KBM-7 (cell line): ENCODE measurements around the gene FAM193A.
"Not testable (repeated sequence)": the region's sequence is repeated elsewhere in the genome, so short reads cannot be mapped to it uniquely, and the experiment has no call there.

Experiments
- DNase-seq: peaks from one replicate; pipeline ENCODE4 v3.0.0-alpha.2; 2015
- in situ Hi-C: fragments of 300-500 bp; cut with MboI; formaldehyde crosslinking; loops from 2 replicates; pipeline ENCODE4 v1.14.3; 2020; ENCODE audit warnings: low sequenced_read_pairs, low pct_unique_long_range_greater_than_20kb, mixed read lengths

FAM193A gene

DNA sequence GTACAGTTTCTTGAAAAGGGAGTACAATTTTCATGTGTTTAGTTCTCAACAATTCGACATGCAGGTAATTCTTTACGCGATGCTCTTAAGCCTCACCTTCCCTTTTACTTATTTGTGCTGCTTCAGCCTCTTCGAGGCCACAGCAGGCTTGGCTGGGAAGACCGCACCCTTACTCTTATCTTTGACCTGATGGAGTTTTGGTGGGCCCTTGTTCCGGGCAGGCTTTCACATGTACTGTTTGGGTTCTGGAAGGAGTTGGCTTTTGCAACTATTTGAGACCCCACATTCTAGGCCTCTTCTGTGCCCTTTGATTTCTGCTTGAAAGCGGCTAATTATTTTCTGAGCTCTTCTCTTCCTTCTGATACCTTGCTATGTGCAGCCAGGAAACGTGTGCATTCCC lies 60.2 kb downstream of the FAM193A start:
- no peak for DNase-seq
- in situ Hi-C loops: no loop called here

DNA sequence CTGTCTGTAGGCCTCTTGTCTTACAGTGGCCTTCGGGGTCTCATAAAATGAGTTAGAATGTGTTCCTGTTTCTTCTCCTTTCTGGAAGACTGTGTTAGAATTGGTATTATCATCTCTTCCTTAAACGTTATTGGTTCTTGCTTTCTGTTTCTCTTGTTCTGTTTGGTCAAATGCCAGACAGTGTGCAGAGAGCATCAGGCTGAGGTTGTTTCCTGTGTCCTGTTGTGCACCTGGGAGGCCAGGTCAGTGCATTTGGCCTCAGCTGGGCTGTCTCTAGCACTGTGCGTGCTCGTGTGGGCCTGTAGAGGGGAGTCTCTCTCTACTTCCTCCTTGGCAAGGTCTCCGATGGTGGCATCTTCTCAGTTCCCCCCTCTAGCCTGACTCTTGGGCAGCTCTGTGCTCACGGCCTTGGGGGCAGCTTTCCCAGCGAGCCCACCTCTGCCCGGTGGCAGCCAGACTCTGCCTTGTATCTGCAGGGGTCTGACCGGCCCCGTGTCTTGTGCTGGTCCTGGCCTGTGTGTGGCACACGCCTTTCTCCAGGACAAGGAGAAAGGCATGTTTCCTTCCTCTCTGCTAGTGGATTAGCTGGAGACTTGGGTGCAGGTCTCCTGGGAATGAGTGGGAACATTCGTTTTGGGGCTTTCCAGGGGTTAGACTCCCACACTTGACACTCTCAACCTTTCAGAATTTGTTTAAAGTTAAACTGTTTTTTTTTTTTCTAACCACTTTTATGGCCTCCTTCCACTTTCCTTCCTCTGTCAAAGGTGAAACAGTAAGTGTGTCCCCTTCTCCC lies 62.3 kb downstream of the FAM193A start:
- in situ Hi-C loops: no loop called here
- DNase-seq: peak; percentile 72

DNA sequence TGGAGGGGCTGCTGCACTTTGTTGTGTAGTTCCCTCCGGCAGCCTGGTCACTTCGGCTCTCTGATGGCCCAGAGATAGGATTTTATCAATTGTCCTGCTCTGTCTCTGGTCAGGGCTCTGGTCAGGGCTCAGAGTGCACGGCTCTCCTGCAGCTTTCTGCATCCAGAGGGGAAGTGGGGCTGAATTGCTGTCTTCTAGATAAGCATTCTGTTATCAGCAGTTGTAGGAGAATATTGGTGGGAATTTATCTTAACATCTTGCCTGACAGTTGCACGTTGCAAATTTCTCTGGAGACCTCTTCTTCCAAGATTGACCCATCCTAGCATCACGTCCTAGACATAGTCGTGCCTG lies 62.8 kb downstream of the FAM193A start:
- DNase-seq: peak; percentile 25
- in situ Hi-C loops: no loop called here

DNA sequence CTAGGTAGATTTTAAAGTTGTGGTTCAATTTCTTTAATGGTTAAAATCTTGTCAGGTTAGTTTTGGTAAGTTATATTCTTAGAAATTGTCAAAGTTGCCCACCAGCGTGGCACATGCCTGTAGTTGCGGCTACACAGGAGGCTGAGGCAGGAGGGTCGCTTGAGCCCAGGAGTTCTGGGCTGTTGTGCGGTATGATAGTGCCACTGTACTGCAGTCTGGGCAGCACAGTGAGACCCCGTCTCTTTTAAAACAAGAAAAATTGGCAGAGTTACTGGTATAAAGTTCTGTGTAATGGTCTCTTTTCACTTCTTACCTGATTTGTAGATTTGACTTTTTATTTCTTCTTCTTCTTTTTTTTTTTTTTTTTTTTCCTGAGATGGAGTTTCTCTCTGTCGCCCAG lies 64.4 kb downstream of the FAM193A start:
- no peak for DNase-seq
- in situ Hi-C loops: no loop called here

DNA sequence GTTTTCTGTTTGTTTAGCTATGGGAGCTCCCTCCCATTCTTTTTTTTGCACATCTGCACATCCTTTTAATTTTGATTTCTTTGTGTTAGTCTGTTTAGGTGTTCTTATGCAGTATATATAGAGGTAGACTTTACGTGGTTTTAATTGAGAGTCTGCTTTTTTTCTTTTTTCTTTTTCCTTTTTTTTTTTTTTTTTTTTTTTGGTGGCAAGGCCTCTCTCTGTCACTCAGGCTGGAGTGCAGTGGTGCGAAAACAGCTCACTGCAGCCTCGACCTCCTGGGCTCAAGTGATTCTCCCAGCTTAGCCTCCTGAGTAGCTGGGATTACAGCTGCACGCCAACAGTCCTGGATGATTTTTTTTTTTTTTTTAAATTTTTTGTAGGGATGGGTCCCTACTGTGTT lies 68.2 kb downstream of the FAM193A start:
- in situ Hi-C loops: no loop called here
- no peak for DNase-seq

DNA sequence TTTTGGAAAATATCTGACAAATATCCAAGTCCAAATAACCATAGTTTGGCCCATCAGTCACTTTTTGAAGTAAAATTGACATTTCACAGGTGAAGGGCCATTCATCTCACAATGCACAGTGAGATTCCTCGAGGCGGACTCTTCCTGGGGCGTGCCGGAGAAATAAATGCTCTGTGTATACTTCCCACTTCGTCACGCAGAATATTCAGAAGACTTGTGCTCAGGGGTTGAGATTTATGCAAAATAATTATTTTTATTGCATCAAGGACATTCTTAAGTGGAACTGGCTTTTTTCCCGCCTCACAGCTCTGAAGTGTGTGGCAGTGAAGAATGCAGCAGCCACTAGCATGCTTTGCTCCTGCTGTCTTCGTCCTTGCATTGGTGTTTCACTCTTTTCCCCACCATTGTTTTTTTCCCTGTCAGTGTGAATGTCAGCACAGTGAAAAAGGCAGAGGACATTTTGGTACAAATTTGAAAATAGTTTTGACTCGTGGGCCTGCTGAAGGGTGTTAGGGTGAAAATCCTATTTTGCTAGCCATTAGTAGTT lies 70.6 kb downstream of the FAM193A start:
- in situ Hi-C loops: no loop called here
- DNase-seq: no peak

DNA sequence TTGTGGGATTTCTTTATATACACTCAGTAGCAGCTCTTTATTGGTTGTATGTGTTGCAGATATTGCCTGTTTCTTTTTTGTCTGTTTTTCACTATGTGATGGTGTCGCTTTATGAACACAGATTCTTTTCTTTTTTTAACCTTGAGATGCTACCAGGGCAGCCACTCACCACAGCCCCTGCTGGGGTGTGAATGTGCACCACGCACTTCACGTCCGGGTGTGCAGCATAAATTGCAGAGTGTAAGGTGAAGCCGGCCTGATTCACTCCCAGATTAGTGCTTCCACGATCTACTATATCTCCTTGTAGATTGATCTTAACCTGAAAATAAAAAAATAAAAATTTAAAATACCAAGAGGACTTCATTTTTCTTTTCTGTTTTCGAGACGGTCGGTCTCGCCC lies 71.4 kb downstream of the FAM193A start:
- no peak for DNase-seq
- in situ Hi-C loops: no loop called here

DNA sequence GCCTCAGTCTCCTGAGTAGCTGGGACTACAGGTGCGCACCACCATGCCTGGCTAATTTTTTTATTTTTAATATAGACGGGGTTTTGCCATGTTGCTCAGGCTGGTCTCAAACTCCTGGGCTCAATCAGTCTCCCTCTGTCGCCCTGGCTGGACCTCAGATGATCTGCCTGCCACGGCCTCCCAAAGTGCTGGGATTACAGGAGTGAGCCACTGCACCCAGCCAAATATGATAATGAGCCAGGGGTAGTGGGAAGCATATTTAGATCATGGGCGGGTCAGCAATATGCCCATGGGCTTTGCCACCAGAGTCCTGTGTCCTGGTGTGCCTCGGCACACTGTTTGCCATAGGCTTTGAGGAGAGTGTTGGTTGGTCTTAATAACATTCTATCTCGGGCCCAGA lies 71.8 kb downstream of the FAM193A start:
- no peak for DNase-seq
- in situ Hi-C loops: no loop called here

DNA sequence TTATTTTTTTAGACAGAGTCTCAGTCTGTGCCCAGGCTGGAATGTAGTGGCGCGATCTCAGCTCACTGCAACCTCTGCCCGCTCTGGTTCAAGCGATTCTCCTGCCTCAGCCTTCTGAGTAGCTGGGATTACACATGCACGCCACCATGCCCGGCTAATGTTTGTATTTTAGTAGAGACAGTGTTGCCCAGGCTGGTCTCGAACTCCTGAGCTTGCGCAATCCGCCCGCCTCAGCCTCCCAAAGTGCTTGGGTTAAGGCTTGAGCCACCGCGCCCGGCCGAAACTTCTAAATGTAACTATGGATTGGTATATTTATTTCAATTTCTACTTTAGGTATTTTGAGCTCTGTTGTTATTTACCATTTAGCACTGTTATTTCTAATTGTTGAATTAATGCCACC lies 79.4 kb downstream of the FAM193A start:
- DNase-seq: no peak
- in situ Hi-C loops: no loop called here

DNA sequence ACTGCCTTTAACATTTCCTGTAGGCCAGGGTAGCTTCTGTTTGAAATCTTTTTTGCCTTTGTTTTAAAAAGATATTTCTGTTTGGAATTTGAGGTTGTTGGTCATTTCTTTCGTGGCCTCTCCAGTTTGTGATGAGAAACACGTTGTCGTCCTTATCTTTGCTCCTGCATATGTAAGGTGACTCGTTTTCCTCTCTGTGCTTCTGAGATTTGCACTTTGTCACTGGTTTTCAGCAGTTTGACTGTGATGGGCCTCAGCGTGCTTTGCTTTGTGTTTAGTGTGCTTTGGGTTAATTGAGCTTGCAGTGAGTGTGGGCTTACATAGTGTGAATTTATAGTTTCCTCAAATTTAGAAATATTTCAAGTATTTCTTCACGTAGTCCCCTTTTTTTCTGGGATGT lies 81.5 kb downstream of the FAM193A start:
- DNase-seq: no peak
- in situ Hi-C loops: no loop called here

DNA sequence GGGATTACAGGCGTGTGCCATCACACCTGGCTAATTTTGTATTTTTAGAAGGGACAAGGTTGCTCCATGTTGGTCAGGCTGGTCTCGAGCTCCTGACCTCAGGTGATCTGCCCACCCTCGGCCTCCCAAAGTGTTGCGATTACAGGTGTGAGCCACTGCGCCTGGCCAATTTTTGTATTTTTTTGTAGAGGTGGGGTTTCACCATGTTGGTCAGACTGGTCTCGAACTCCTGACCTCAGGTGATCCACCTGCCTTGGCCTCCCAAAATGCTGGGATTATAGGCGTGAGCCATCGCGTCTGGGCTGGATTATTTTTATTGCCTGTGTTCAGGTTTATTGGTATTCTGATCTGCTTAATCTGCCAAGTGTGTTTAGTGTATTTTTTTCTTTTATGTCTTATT lies 82.3 kb downstream of the FAM193A start:
- not testable (repeated sequence) for DNase-seq

DNA sequence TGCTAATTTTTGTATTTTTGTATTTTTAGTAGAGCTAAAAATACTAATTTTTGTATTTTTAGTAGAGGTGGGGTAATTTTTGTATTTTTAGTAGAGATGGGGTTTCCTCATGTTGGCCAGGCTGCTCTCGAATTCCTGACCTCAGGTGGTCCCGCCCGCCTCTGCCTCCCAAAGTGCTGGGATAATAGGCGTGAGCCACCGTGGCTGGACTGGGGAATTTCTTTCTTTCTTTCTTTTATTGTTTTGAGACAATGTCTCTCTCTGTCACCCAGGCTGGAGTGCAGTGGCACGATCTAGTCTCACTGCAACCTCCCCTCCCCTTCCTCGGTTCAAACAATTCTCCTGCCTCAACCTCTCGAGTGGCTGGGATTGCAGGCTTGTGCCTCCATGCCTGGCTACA lies 83.0 kb downstream of the FAM193A start:
- DNase-seq: no peak
- in situ Hi-C loops: no loop called here

More for the DNA sequence above, 82.3 kb downstream of the FAM193A start:
- in situ Hi-C loops: not testable (repeated sequence)

DNA sequence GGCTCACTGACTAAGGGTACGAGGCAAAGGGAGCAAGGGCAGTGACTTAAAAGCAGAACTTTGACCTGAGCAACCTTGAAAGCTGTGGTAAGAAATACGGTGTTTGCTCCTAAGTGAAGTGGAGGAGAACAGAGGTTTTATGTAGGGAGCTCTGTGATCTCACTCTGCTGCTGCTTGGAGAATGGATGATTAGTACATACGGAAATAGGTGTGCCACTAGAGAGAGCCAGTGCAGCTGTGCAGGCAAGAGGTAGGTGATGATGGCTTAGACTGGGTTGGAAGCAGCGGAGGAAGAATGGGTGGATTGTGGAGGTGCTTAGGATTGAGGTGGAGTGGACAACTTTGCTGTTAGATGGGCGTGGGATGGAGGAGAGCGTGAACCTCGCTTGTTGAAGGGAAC lies 85.0 kb downstream of the FAM193A start:
- in situ Hi-C loops: no loop called here
- DNase-seq: no peak

DNA sequence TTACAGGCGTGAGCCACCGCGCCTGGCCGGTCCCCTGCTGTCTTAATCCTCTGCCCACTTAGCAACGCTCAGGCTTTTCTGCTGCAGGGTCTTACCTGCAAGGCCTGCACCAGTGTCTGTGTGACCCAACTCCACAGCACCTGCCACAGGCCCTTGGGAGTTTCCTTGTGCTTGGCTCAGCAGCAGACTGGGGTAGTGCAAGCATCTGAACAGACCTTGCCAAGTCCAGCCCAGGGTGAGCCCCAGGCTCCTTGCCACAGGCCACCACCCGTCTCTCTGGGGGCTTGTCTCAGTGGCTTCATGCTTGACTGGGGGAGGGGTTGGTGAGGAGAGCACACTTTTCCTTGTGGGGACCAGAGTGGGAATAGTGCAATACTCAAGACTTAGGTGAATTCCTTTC lies 87.0 kb downstream of the FAM193A start:
- no peak for DNase-seq
- in situ Hi-C loops: no loop called here

DNA sequence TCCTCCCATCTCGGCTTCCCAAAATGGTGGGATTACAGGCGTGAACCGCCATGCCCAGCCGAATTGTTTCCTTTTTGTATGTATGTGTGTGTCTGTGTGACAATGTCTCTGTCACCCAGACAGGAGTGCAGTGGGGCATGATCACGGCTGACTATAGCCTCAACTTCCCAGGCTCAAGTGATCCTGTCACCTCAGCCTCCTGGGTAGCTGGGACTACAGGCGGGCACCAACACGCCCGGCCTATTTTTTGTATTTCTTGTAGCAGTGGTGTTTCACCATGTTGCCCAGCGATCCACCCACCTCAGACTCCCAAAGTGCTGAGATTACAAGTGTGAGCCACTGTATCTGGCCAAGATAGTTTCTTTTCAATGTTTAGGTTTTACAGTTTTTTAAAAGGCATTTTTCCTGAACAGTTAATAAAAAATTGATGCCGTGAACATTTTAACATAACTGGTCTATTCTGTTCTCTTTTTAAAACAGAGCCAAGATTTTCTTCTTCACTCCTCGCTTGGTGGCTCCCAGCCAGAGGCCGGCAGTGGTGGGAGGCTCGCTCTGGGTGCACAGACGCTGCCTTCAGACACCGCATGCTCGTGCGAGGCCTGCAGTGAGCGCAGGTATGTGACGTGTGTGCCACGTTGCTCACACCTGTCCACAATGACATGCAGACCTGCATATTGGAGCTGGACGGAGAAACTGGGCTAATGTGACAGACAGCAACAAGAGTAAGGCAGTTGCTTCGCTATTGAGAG lies 88.5 kb downstream of the FAM193A start:
- DNase-seq: no peak
- in situ Hi-C loops: no loop called here

DNA sequence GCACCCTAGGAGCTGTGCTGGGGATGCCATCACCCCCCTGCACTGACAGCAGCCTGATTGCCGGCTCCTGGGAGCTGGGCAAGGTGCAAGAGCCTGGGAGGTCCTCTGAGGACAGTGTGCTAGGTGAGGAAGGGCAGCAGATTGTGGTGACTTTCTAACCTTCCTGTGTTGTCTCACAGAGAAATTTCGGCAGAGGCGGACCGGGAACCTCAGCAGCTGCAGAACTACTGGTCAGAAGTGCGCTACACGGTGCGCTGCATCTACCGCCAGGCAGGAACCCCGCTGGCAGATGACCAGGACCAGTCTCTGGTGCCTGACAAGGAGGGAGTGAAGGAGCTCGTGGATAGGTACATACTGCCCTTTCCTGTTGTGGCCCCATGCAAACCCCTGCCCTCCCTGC lies 89.8 kb downstream of the FAM193A start:
- in situ Hi-C loops: no loop called here
- DNase-seq: no peak

DNA sequence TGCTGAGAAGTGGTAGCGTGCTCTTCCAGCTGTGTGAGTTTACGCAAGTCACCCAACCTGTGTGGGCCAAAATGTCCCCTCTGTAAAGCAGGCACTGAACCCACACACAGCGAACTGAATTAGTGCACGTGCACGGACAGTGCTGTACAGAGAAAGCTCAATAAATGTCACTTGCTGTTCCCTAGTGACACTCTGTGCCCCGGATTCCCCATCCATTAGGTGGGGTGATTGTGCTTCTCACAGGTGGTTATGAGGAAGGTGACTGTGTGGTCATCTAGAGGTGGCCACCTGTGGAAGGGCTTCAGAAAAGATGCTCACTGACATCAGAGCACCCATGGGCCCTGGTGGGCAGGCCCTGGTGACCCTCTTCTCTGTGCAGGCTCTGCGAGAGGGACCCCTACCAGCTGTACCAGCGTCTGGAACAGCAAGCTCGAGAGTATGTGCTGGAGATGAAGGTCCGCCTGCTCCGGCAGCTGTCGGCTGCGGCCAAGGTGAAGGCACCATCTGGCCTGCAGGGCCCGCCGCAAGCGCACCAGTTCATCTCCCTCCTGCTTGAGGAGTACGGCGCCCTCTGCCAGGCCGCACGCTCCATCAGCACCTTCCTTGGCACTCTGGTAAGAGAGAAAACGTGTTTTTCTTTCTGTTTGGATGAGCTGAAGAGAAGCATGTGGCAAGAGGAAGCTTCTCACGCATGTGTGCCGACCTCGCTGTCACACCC lies 94.3 kb downstream of the FAM193A start:
- DNase-seq: peak; percentile 10
- in situ Hi-C loops: no loop called here

DNA sequence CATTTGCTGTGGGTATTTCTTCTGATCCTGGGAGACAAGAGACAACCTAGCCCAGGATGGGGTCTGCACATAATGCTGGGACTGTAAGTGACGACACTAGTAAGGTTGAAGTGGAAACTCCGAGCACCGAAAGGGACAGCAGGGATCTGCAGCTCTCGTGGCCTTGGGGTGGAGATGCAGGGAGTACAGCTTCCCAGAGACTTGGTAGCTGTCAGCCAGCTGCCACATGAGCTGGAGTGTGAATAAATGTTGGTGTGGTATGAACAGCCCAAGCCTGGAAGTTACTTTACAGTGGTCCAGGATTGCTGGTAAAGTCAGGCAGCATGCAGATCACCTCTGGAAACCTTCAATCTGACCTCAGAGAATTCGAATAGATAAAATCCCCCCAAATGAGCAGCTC lies 97.6 kb downstream of the FAM193A start:
- in situ Hi-C loops: no loop called here
- DNase-seq: no peak

DNA sequence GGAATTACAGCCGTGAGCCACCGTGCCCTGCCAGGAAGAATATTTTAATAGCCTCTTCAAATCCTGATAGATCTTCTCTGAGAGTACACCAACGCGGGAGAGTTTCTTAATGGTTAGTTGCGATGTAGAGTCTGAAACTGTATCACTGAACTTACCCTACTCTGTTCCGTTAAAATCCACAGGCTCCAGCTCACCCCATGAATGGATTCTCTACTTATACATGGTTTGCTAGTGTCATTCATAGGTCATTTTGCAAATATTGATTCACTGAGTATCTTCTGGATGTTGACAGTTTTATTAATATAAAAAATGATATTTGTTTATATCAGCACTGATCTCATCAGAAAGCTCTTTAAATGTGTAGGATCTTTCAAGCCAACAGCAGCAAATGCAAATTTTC lies 99.9 kb downstream of the FAM193A start:
- no peak for DNase-seq

DNA sequence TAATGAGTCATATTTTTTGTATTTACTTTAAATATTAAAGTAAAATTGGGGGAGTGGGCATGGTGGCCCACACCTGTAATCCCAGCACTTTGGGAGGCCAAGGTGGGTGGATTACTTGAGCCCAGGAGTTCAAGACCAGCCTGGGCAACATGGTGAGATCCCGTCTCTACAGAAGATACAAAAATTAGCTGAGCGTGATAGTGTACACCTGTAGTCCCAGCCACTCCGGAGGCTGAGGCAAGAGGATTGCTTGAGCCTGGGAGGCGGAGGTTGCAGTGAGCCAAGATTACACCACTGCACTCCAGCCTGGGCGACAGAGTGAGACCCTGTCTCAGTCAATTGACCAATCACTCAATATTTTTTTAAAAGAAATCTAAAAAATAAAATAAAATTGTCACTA lies 100.5 kb downstream of the FAM193A start:
- in situ Hi-C loops, DNase-seq: not testable (repeated sequence)

More for the DNA sequence above, 99.9 kb downstream of the FAM193A start:
- in situ Hi-C loops: no loop called here
